HCT116 (cell line): ENCODE results near the gene C11orf54. TPM values are rescaled to one million over a fixed set of nuclear protein-coding genes. Genes with fewer than 3 reads are reported as not detected.

Experiments used
- ATAC-seq: fragments of 200-7000 bp; cut with Tn5 transposase; 2 replicates; pipeline ENCODE4 v1.9.1; 2020; ENCODE audit warnings: mild to moderate bottlenecking, moderate library complexity
- BruUV-seq: library from RNA; stranded (reverse); fragments of 400-500 nt; replicated peaks from 2 replicates; lab custom pipeline; 2021; lab: Mats Ljungman, UMichigan
- CTCF ChIA-PET: fragments of 300-600 bp; sonication (Branson Sonifier 250); formaldehyde crosslinking; loops from one replicate; lab custom pipeline; 2021; ENCODE audit warnings: antibody characterized with exemption; lab: Charles Lee
- POLR2A ChIA-PET: fragments of 300-600, 350-600 bp; sonication (Branson Sonifier 250); formaldehyde crosslinking; loops from one replicate; lab custom pipeline; 2021; ENCODE audit warnings: antibody characterized with exemption; lab: Charles Lee
- RAD21 ChIA-PET, 2 experiments: fragments of 300-600 bp; sonication (Branson Sonifier 250); formaldehyde crosslinking; loops; one replicate each; lab custom pipeline; 2023; ENCODE audit warnings: low total read pairs in 2 of 2; ENCODE audit not compliant: uncharacterized antibody in 2 of 2, unreplicated experiment in 2 of 2, low non-redundant PET in 1 of 2; lab: Charles Lee
- DNase-seq: peaks from one replicate; pipeline ENCODE4 v3.0.0-alpha.2; 2010; ENCODE audit warnings: low read depth, low spot score
- H2AFZ ChIP-seq: fragments of 200-600 bp; shearing (Covaris generic), sonication (generic); 2 replicates; pipeline ENCODE4 v1.6.1; 2017; ENCODE audit warnings: low read depth, mixed run types, mixed read lengths, antibody characterized with exemption, low read length; ENCODE audit not compliant: poor library complexity, severe bottlenecking
- H3K27ac ChIP-seq: 2 replicates; pipeline ENCODE4 v1.5.1; 2012; ENCODE audit warnings: low read depth, low read length
- H3K27me3 ChIP-seq: fragments of 200-600 bp; sonication (generic); 2 replicates; pipeline ENCODE4 v1.6.1; 2016; ENCODE audit warnings: mixed run types, low read length, mixed read lengths; ENCODE audit not compliant: insufficient read depth
- H3K36me3 ChIP-seq, 2 experiments: fragments of 200-500 bp in 1 of 2; fragments of 200-600 bp in 1 of 2; sonication (Bioruptor generic) in 1 of 2; sonication (generic) in 1 of 2; 2 replicates each; pipeline versions ENCODE4 v1.5.1 to v1.6.1; 2014 to 2016; ENCODE audit warnings: low read length in 2 of 2, inconsistent platforms in 1 of 2, mixed read lengths in 1 of 2, mixed run types in 1 of 2; ENCODE audit not compliant: insufficient read depth in 2 of 2, control insufficient read depth in 1 of 2
- H3K4me1 ChIP-seq, 2 experiments: fragments of 200-600 bp in 1 of 2; sonication (generic) in 1 of 2; 2 replicates each; pipeline versions ENCODE4 v1.5.1 to v1.6.1; 2012 to 2017; ENCODE audit warnings: low read length in 2 of 2, inconsistent platforms in 1 of 2, mild to moderate bottlenecking in 1 of 2, mixed read lengths in 1 of 2, mixed run types in 1 of 2, moderate library complexity in 1 of 2; ENCODE audit not compliant: insufficient read depth in 2 of 2, control insufficient read depth in 1 of 2
- H3K4me2 ChIP-seq: fragments of 200-600 bp; sonication (generic); 2 replicates; pipeline ENCODE4 v1.6.1; 2017; ENCODE audit warnings: mixed run types, low read length, mixed read lengths
- H3K4me3 ChIP-seq, 2 experiments: fragments of 200-600 bp in 1 of 2; sonication (generic) in 1 of 2; replicated peaks in 1 of 2; 2 replicates each; pipeline ENCODE4 v1.5.1; 2011 to 2016; ENCODE audit warnings: low read length in 2 of 2, control low read depth in 1 of 2, low read depth in 1 of 2, mild to moderate bottlenecking in 1 of 2, mixed read lengths in 1 of 2, mixed run types in 1 of 2
- H3K79me2 ChIP-seq: fragments of 200-600 bp; sonication (generic); 2 replicates; pipeline ENCODE4 v1.6.1; 2017; ENCODE audit warnings: mild to moderate bottlenecking, mixed run types, low read length, moderate library complexity, mixed read lengths; ENCODE audit not compliant: insufficient read depth
- H3K9ac ChIP-seq: fragments of 200-600 bp; sonication (generic); 2 replicates; pipeline ENCODE4 v1.6.1; 2016; ENCODE audit warnings: low read length, mixed read lengths
- H3K9me2 ChIP-seq: fragments of 200-600 bp; sonication (generic), shearing (Covaris generic); 2 replicates; pipeline ENCODE4 v1.6.1; 2017; ENCODE audit warnings: mixed run types, mild to moderate bottlenecking, moderate library complexity; ENCODE audit not compliant: insufficient read depth
- H3K9me3 ChIP-seq, 2 experiments: fragments of 200-500 bp in 1 of 2; fragments of 200-600 bp in 1 of 2; sonication (Bioruptor generic) in 1 of 2; sonication (generic) in 1 of 2; 2 replicates each; pipeline ENCODE4 v1.6.1; 2014 to 2017; ENCODE audit warnings: low read length in 2 of 2, mixed read lengths in 2 of 2, inconsistent platforms in 1 of 2, low read depth in 1 of 2, mild to moderate bottlenecking in 1 of 2, mixed run types in 1 of 2, moderate library complexity in 1 of 2; ENCODE audit not compliant: control insufficient read depth in 1 of 2, insufficient read depth in 1 of 2
- H4K20me1 ChIP-seq: fragments of 200-600 bp; sonication (generic), shearing (Covaris generic); 2 replicates; pipeline ENCODE4 v1.6.1; 2017; ENCODE audit warnings: mixed run types, mild to moderate bottlenecking, moderate library complexity; ENCODE audit not compliant: insufficient read depth
- CBX3 ChIP-seq: IDR thresholded peaks from 2 replicates; pipeline ENCODE4 v1.6.1; 2012; ENCODE audit warnings: low read depth
- EGR1 ChIP-seq: IDR thresholded peaks from 2 replicates; pipeline ENCODE4 v1.6.1; 2012; ENCODE audit warnings: low read depth
- EZH2 ChIP-seq: fragments of 200-600 bp; sonication (generic); IDR thresholded peaks from 2 replicates; pipeline ENCODE4 v1.6.1; 2017; ENCODE audit warnings: antibody characterized with exemption, mixed run types
- EZH2phosphoT487 ChIP-seq: fragments of 200-600 bp; IDR thresholded peaks from 2 replicates; pipeline ENCODE4 v1.6.1; 2018; ENCODE audit warnings: antibody characterized with exemption, borderline replicate concordance
- FOSL1 ChIP-seq: IDR thresholded peaks from 2 replicates; pipeline ENCODE4 v1.6.1; 2012; ENCODE audit warnings: low read depth
- POLR2A ChIP-seq: IDR thresholded peaks from 2 replicates; pipeline ENCODE4 v1.7.0; 2011; ENCODE audit warnings: borderline replicate concordance; ENCODE audit not compliant: insufficient read depth, insufficient read length; ENCODE audit errors: extremely low read depth
- RAD21 ChIP-seq: IDR thresholded peaks from 2 replicates; pipeline ENCODE4 v1.6.1; 2012; ENCODE audit warnings: low read depth, mild to moderate bottlenecking
- SP1 ChIP-seq: IDR thresholded peaks from 2 replicates; pipeline ENCODE4 v1.6.1; 2012; ENCODE audit warnings: low read depth
- SRF ChIP-seq: IDR thresholded peaks from 2 replicates; pipeline ENCODE4 v1.6.1; 2012; ENCODE audit warnings: low read depth
- TCF7L2 ChIP-seq: IDR thresholded peaks from 2 replicates; pipeline ENCODE4 v1.7.0; 2011; ENCODE audit warnings: borderline replicate concordance, inconsistent platforms; ENCODE audit not compliant: insufficient read depth, insufficient read length; ENCODE audit errors: extremely low read depth
- YY1 ChIP-seq: IDR thresholded peaks from 2 replicates; pipeline ENCODE4 v1.6.1; 2011; ENCODE audit warnings: low read length, low read depth, moderate library complexity, mild to moderate bottlenecking; ENCODE audit not compliant: insufficient replicate concordance; ENCODE audit errors: extremely low read depth
- ZBTB33 ChIP-seq: IDR thresholded peaks from 2 replicates; pipeline ENCODE4 v1.6.1; 2011; ENCODE audit warnings: mild to moderate bottlenecking, low read length, moderate library complexity; ENCODE audit not compliant: insufficient replicate concordance; ENCODE audit errors: extremely low read depth
- ZNF274 ChIP-seq: fragments of 200-500 bp; sonication (Bioruptor generic); IDR thresholded peaks from 2 replicates; pipeline ENCODE4 v1.6.1; 2014; ENCODE audit warnings: mild to moderate bottlenecking, low read depth, low read length, inconsistent platforms
- intact Hi-C: fragments of 100-400 bp; cut with micrococcal nuclease; formaldehyde crosslinking; loops from 2 replicates; pipeline ENCODE4 v1.10.0; 2022
- total RNA-seq: library from RNA; stranded (reverse); gene quantifications from one replicate; pipeline ENCODE4 v1.2.1, GENCODE V29; 2021; ENCODE audit not compliant: unreplicated experiment
- TF ChIP-seq, protein P1 (sequence below): IDR thresholded peaks from 2 replicates; pipeline ENCODE4 v1.6.1; 2012

The C11orf54 gene
- total RNA-seq, 1 experiment from 2014 or later = 26.1 TPM

DNA sequence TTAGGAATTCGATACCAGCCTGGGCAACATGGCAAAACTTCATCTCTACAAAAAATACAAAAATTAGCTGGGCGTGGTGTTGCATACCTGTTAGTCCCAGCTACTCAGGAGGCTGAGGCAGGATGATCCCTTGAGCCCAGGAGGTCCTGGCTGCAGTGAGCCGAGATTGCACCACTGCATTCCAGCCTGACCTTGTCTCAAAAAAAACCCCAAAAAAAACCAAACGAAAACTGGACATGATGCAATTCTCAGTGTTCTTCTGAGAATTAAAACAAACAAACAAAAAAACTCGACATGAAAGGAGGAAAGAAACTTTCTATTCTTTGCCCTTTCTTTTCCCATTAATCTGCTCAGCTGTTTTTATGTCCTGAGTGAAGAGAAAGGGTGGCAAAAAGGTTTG lies 50.0 kb downstream of the C11orf54 start:
- Histone ChIP-seq H3K36me3 (peaks cover 56 to 63% of the 10 kb centered on the region in 2 experiments), H3K4me1 (no peaks in the 10 kb centered on the region), H3K4me2 (no peak overlapping the region), H3K4me3 (no peak overlapping the region), H4K20me1 (peaks cover 22% of the 10 kb centered on the region), H3K9ac (no peak overlapping the region), H3K27me3 (no peaks in the 10 kb centered on the region), H3K9me3 (no peaks in the 10 kb centered on the region), H3K79me2 (peaks cover 78% of the 10 kb centered on the region), H2AFZ (no peak overlapping the region), H3K27ac (no peak overlapping the region), H3K9me2 (no peaks in the 10 kb centered on the region)
- TF ChIP-seq EZH2phosphoT487 (no peak), EGR1 (no peak)
- ChIA-PET CTCF (no interaction called here), RAD21 (no interaction called here), POLR2A (no interaction called here)
- DNase-seq (no peak), ATAC-seq (no peak)
- no TSS peak for BruUV-seq
- intact Hi-C loops = loop anchor here (10.0 kb wide), 1 partner anchor 713 kb away; no protein-coding TSS in a partner anchor

DNA sequence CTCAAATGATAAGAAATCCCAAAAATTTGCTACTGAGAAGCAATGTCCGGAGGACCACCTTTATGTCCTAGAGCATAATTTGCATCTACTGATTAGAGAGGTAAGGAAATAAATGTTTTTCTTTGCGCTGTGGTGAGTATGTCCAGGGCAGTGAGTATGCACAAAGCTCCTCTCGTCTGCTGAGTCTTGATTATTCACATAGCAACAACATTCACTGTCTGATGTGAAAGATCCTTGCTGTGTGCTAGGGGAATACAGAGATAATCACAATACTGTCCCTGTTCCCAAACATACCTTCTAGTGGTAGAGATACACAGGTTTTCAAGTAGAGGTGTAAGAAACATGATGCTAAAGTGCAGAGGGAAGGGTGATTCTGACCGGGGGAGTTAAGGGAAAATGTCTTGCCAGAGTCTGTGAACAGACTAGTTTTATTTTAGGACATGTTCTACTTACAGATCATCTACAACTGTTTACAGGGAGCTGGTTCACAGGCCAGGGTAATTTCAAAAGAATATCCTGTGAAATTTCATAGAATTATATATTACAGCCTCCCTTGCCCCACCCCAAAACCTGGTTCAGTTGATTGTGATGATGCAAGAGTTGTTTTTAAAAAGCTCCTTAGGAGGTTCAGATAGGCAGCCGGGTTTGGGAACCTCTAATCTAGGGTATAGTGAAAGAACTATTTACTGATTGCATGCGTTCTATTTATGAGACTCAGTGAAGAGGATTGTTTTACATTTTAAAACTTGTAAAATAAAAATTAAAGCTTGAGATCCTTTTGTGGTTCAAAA lies 55.2 kb downstream of the C11orf54 start:
- no peaks in the 10 kb centered on the region for H3K9me3 ChIP-seq
- BruUV-seq = no TSS peak
- H2AFZ ChIP-seq = no peak overlapping the region
- intact Hi-C loops = loop anchor here (10.0 kb wide), 1 partner anchor 708 kb away; no protein-coding TSS in a partner anchor
- TF ChIP-seq, protein P1, sequence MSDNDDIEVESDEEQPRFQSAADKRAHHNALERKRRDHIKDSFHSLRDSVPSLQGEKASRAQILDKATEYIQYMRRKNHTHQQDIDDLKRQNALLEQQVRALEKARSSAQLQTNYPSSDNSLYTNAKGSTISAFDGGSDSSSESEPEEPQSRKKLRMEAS = no peak
- TF ChIP-seq FOSL1 (no peak), EZH2phosphoT487 (no peak), POLR2A (no peak), EZH2 (no peak), TCF7L2 (no peak), ZBTB33 (no peak), YY1 (no peak), SP1 (no peak), SRF (no peak), CBX3 (no peak), ZNF274 (no peak), RAD21 (no peak)
- no peak overlapping the region for H3K4me3 ChIP-seq
- peaks cover 15% of the 10 kb centered on the region for H4K20me1 ChIP-seq
- CTCF ChIA-PET = no interaction called here
- H3K9ac ChIP-seq = no peak overlapping the region
- H3K9me2 ChIP-seq = no peaks in the 10 kb centered on the region
- POLR2A ChIA-PET = no interaction called here
- H3K4me1 ChIP-seq = no peaks in the 10 kb centered on the region
- RAD21 ChIA-PET = no interaction called here
- ATAC-seq = no peak
- H3K36me3 ChIP-seq = peaks cover 53 to 65% of the 10 kb centered on the region in 2 experiments
- H3K79me2 ChIP-seq = peaks cover 65% of the 10 kb centered on the region
- no peak overlapping the region for H3K27ac ChIP-seq
- DNase-seq = no peak
- no peaks in the 10 kb centered on the region for H3K27me3 ChIP-seq
- H3K4me2 ChIP-seq = no peak overlapping the region
